Measurements from ENCODE around the gene OR2A12.

OR2A12 gene

GRCh38 chr7:144137501-144137900 lies 51.4 kb downstream of the OR2A12 start:
- H3K36me3 Mint-ChIP-seq (ENCODE audit: low read depth), result no peaks in the 10 kb centered on the region
- no peak overlapping the region for H3K27ac Mint-ChIP-seq
- H3K4me3 Mint-ChIP-seq, result no peak overlapping the region
- H3K4me1 Mint-ChIP-seq (ENCODE audit: low read depth), result no peaks in the 10 kb centered on the region
- H3K27me3 Mint-ChIP-seq (ENCODE audit: low read depth), result peaks cover 4% of the 10 kb centered on the region
- H3K9me3 Mint-ChIP-seq, result no peaks in the 10 kb centered on the region

- H3K27ac Mint-ChIP-seq, result no peak overlapping the region
- H3K36me3 Mint-ChIP-seq (ENCODE audit: low read depth), result no peaks in the 10 kb centered on the region
- H3K4me1 Mint-ChIP-seq (ENCODE audit: low read depth), result no peaks in the 10 kb centered on the region
- no peaks in the 10 kb centered on the region for H3K27me3 Mint-ChIP-seq (ENCODE audit: low read depth)
- no peak overlapping the region for H3K4me3 Mint-ChIP-seq
- H3K9me3 Mint-ChIP-seq, result no peaks in the 10 kb centered on the region
Observed at GRCh38 chr7:144142187-144142586, 56.1 kb downstream of the OR2A12 start.

- Mint-ChIP-seq H3K27ac (no peak overlapping the region), H3K4me1 (ENCODE audit: low read depth) (no peaks in the 10 kb centered on the region), H3K9me3 (peaks cover 16% of the 10 kb centered on the region), H3K36me3 (ENCODE audit: low read depth) (no peaks in the 10 kb centered on the region), H3K4me3 (no peak overlapping the region), H3K27me3 (ENCODE audit: low read depth) (no peaks in the 10 kb centered on the region)
Observed at GRCh38 chr7:144144426-144144825, 58.3 kb downstream of the OR2A12 start.

- Mint-ChIP-seq H3K4me3 (no peak overlapping the region), H3K4me1 (ENCODE audit: low read depth) (no peaks in the 10 kb centered on the region), H3K27ac (no peak overlapping the region), H3K27me3 (ENCODE audit: low read depth) (peaks cover 5% of the 10 kb centered on the region), H3K36me3 (ENCODE audit: low read depth) (no peaks in the 10 kb centered on the region), H3K9me3 (peaks cover 16% of the 10 kb centered on the region)
Observed at GRCh38 chr7:144148224-144148827, 62.2 kb downstream of the OR2A12 start.
